Measurements from ENCODE around the gene DENND4B. TPM values are rescaled to one million over a fixed set of nuclear protein-coding genes. Genes with fewer than 3 reads are reported as not detected.
A peak's percentile ranks its signal among the peaks of the same experiment; 100 is the strongest.

DENND4B gene, protein sequence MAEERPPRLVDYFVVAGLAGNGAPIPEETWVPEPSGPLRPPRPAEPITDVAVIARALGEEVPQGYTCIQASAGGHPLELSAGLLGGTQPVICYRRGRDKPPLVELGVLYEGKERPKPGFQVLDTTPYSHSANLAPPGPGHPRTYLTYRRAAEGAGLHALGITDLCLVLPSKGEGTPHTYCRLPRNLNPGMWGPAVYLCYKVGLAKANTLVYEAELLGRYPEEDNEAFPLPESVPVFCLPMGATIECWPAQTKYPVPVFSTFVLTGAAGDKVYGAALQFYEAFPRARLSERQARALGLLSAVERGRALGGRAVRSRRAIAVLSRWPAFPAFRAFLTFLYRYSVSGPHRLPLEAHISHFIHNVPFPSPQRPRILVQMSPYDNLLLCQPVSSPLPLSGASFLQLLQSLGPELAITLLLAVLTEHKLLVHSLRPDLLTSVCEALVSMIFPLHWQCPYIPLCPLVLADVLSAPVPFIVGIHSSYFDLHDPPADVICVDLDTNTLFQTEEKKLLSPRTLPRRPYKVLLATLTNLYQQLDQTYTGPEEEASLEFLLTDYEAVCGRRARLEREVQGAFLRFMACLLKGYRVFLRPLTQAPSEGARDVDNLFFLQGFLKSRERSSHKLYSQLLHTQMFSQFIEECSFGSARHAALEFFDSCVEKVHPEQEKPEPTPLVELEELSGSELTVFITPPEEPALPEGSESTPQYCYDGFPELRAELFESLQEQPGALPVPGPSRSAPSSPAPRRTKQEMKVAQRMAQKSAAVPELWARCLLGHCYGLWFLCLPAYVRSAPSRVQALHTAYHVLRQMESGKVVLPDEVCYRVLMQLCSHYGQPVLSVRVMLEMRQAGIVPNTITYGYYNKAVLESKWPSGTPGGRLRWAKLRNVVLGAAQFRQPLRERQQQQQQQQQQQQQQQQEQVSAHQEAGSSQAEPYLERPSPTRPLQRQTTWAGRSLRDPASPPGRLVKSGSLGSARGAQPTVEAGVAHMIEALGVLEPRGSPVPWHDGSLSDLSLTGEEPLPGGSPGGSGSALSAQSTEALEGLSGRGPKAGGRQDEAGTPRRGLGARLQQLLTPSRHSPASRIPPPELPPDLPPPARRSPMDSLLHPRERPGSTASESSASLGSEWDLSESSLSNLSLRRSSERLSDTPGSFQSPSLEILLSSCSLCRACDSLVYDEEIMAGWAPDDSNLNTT (N-terminal part only)
- 27.6 and 29.0 TPM in 2 replicates for total RNA-seq

DNA sequence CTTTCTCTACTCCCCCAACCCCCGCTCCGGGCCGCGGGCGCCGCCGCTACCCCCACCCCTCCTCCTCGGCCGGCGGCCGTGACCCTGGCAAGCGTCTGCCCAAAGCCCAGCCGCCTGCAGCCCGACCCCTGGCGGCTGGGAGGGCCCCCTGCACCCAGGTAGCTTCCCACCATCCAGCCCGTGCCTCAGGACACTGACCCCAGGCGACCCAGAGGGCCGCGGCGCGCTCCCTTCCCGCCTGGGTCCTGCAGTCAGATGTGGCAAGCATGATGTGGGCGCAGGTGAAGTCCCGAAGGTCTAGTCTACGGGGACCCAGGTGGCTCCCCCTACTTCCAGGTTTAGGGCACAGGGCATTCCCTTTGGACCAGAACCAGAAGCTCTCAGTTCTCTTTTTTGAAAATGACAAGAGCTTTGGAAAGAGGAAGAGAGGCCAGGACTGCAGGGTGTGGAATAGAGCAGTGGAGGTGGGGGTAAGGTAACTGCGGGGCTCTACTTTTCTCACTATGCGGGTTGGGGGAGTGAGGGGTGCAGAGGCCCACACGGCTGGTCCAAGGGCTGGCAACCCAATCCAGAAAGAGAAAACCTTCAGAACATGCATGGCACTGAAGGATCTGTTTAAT, at the start of gene DENND4B:
Gene DENND4B (minus strand): TSS at position 97 of the 620 bp plus-strand sequence. CDS start 2,344 bp downstream, outside the sequence.
- peak; percentile 82 for DNase-seq (ENCODE audit: low read depth)
- peak within 1 kb of the TSS; percentile 76 for H3K4me3 ChIP-seq (ENCODE audit: low read depth, low read length)
- TF ChIP-seq, protein P1, sequence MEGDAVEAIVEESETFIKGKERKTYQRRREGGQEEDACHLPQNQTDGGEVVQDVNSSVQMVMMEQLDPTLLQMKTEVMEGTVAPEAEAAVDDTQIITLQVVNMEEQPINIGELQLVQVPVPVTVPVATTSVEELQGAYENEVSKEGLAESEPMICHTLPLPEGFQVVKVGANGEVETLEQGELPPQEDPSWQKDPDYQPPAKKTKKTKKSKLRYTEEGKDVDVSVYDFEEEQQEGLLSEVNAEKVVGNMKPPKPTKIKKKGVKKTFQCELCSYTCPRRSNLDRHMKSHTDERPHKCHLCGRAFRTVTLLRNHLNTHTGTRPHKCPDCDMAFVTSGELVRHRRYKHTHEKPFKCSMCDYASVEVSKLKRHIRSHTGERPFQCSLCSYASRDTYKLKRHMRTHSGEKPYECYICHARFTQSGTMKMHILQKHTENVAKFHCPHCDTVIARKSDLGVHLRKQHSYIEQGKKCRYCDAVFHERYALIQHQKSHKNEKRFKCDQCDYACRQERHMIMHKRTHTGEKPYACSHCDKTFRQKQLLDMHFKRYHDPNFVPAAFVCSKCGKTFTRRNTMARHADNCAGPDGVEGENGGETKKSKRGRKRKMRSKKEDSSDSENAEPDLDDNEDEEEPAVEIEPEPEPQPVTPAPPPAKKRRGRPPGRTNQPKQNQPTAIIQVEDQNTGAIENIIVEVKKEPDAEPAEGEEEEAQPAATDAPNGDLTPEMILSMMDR (IDR thresholded peaks at IDR 0.05; ENCODE audit: insufficient read depth, low read depth, low read length), result peak; percentile 87

DNA sequence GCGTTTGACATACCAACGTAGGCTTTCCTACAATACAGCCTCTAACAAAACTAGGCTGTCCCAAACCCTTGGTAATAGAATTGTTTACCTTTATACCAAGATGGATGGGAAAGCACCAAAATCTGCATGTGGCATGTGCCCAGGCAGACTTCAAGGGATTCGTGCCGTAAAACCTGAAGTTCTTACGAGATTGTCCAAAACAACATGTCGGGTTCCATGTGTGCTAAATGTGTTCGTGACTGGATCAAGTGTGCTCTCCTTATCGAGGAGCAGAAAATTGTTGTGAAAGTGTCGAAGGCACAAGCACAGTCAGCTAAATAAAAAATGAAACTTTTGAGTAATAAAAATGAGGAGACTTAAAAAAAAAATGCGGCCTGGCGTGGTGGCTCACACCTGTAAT, 49.1 kb upstream of the DENND4B start:
- no peak overlapping the region for H3K4me3 ChIP-seq (ENCODE audit: low read depth, low read length)
- TF ChIP-seq, protein P1 (IDR thresholded peaks at IDR 0.05; ENCODE audit: insufficient read depth, low read depth, low read length), result no peak
- no peak for DNase-seq (ENCODE audit: low read depth)

DNA sequence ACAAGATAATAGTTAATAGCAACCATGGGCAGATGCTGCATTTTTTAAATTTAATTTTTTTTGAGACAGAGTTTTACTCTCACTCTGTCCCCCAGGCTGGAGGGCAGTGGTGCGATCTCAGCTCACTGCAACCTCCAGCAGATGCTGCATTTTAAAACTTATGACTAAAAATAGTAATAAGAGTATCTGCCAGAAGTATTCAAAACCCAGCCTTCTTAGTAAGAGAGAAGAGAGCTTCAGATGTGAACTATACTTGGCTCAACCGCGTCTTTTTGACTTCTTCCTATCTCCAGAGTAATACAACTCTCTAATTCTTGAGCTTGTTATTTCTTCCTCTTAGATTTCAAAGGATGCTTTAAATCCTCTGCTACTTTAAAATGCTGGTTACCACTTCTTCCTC, 48.7 kb upstream of the DENND4B start:
- H3K4me3 ChIP-seq (ENCODE audit: low read depth, low read length), result no peak overlapping the region
- TF ChIP-seq, protein P1 (IDR thresholded peaks at IDR 0.05; ENCODE audit: insufficient read depth, low read depth, low read length), result no peak
- DNase-seq (ENCODE audit: low read depth), result no peak

DNA sequence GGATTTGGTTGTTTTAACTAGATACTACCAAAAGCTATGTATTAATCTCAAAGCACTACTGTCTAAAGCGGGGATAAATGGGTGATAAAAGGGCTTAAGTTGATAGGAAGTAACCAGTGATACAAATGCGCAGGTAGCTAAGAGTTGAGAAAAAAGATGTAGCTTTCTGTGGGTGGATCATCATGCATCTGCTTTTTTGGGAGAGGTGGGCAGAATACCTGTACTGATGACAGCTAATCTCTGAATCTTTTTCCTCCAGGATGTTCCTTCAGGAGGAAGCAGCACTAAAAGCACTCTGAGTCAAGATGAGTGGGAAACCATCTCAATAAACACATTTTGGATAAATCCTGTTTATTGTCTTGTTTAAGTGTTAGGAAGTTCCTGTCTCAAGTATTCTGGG, 45.3 kb upstream of the DENND4B start:
- H3K4me3 ChIP-seq (ENCODE audit: low read depth, low read length), result peak overlapping the region; percentile 90
- TF ChIP-seq, protein P1 (IDR thresholded peaks at IDR 0.05; ENCODE audit: insufficient read depth, low read depth, low read length), result no peak
- DNase-seq (ENCODE audit: low read depth), result no peak

DNA sequence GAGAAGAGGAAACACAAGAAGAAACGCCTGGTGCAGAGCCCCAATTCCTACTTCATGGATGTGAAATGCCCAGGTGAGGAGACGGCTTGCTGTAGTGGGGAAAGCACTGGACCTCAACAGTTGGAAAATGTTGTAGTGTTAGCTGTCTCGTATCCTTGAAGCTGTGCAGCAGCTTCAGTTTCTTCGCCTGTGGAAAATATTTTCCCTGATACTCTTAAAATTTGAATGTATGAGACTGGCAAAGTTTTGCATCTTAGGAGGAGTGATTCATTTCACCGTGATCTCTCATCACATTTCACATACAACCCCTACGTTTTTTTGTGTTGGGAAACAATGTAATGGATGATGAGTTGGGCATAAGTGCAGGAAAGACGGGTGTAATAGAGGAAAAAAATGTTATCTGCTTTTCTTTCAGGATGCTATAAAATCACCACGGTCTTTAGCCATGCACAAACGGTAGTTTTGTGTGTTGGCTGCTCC, 44.7 kb upstream of the DENND4B start:
- TF ChIP-seq, protein P1 (IDR thresholded peaks at IDR 0.05; ENCODE audit: insufficient read depth, low read depth, low read length), result no peak
- no peak for DNase-seq (ENCODE audit: low read depth)
- peak overlapping the region; percentile 90 for H3K4me3 ChIP-seq (ENCODE audit: low read depth, low read length)

Data from fibroblast of villous mesenchyme (primary cell).